Measurements from ENCODE around the gene UGT1A7.

The UGT1A7 gene

DNA sequence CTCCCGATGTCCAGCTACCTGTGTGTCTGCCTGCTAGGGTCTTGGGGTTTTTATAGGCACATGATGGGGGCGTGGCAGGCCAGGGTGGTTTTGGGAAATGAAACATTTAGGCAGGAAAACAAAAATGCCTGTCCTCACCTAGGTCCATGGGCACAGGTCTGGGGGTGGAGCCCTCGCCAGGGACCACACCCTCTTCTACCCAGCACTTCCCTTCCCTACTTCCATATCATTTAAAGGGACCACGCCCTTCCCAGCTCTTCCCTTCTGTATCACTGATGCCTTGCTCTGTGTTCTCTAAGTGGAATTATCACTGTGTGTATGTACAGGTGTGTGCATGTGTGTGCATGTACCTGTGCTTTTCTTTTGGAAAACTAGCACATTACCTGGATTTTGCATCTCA, 84.7 kb downstream of the UGT1A7 start:
- DNase-seq = no peak

DNA sequence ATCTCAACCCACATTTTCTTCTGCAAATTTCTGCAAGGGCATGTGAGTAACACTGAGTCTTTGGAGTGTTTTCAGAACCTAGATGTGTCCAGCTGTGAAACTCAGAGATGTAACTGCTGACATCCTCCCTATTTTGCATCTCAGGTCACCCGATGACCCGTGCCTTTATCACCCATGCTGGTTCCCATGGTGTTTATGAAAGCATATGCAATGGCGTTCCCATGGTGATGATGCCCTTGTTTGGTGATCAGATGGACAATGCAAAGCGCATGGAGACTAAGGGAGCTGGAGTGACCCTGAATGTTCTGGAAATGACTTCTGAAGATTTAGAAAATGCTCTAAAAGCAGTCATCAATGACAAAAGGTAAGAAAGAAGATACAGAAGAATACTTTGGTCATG, 86.4 kb downstream of the UGT1A7 start:
- DNase-seq = no peak

DNA sequence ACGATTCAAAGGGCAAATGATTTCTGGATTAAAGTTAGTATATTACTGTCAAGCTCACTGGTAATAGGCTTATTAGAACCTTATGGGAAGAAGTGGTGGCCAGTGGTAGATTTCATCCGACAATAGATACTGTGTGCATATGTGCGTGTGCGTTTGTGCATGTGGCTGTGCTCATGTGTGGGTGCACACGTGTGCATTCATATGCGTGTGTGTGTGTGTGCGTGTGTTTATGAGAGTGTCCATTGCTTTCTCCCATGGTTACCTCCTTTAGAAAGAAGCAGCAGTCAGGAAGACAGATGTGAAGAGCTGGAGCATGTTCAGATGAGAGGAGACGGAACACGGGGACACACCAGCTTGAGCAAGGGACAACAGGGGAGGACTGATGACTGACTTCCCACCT, 87.6 kb downstream of the UGT1A7 start:
- DNase-seq = no peak

DNA sequence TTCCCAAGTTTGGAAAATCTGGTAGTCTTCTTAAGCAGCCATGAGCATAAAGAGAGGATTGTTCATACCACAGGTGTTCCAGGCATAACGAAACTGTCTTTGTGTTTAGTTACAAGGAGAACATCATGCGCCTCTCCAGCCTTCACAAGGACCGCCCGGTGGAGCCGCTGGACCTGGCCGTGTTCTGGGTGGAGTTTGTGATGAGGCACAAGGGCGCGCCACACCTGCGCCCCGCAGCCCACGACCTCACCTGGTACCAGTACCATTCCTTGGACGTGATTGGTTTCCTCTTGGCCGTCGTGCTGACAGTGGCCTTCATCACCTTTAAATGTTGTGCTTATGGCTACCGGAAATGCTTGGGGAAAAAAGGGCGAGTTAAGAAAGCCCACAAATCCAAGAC, 90.5 kb downstream of the UGT1A7 start:
- DNase-seq = no peak

DNA sequence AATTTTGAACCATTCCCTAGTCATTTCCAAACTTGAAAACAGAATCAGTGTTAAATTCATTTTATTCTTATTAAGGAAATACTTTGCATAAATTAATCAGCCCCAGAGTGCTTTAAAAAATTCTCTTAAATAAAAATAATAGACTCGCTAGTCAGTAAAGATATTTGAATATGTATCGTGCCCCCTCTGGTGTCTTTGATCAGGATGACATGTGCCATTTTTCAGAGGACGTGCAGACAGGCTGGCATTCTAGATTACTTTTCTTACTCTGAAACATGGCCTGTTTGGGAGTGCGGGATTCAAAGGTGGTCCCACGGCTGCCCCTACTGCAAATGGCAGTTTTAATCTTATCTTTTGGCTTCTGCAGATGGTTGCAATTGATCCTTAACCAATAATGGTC, 90.9 kb downstream of the UGT1A7 start:
- no peak for DNase-seq

DNA sequence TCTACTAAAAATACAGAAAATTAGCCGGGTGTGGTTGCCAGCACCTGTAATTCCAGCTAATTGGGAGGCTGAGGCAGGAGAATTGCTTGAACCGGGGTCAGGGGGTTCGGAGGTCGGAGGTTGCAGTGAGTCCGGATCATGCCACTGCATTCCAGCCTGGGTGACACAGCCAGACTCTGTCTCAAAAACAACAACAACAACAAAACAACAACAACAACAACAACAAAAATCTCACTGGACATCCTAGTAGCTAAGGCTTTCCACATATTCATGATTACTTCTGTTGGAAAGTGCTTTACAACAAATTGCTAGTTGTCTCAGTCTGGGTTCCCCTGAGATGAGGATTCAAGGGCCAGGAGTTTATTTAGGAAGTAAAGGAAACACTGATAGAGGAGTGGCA, 92.2 kb downstream of the UGT1A7 start:
- DNase-seq = no peak

DNA sequence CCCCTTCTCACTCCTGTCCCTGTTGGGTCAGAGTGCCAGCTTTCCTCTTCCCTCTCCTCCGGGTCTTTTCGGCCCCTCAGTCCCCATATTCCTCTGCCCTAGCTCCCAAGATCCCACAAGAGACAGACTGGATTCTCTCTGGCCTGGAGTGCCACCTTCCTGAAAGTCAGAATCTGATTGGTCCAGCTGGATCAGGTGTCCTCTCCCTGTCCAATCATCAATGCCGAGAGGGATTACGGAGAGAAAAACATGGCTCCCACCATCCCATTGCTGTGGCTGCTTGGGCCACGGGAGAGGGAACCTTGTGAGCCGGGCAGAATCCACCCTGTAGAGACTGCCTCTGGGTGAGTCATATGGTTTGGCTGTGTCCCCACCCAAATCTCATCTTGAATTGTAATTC, 93.7 kb downstream of the UGT1A7 start:
- no peak for DNase-seq

DNA sequence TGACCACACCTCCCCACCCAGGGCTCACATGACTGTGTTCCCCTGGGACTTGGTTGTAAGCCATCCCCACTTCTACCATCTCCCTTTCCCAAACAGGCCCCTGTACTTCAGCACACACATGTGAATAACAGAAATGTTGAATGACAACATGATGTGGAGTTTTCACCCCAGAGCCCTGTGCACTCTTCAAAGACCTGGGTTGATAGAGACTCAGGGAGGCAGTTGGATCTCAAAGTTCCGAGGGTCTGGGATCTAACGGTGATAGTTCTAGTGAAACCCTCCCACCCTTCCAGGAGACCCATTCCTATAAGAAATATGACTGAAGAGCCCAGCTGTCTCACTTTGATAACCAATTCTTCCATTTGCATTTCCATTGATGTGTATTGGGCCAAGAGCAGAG, 96.3 kb downstream of the UGT1A7 start, which contains the start of gene MROH2A:
MROH2A (plus strand) TSS at position 301 of the 400 bp plus-strand sequence. CDS start 1,029 bp downstream, outside the sequence.
- DNase-seq = no peak

DNA sequence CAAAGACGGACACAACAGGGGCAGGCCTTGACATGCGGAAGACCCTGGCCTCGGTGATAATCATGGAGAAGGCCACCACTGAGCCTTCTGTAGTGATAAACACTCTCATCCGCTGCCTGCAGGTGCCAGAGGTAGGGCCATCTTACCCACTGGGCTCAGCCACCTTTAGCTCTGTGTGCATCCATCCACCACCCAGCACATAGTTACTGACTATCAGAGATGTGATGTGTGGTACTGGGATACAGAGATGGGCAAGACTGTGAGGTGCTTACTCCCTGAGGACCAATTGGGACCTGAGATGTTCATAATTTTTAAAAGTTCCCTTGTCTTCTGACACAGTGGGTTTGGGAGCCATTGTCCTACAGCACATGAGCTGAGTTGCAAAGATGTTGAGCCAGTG, 98.0 kb downstream of the UGT1A7 start:
- no peak for DNase-seq

DNA sequence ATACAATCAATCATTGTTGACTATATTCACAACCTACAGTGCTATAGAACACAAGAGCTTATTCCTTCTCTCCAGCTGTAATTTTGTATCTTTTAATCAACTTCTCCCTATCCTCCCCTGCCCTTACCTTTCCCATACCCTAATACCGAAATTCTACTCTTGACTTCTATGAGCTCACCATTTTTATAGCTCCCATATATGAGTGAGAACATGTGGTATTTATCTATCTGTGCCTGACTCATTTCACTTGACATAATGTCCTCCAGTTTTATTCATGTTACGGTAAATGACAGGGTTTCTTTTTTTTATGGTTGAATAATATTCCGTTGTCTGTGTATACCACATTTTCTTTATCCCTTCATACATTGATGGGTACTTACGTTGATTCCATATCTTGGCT, 99.1 kb downstream of the UGT1A7 start:
- DNase-seq = no peak

DNA sequence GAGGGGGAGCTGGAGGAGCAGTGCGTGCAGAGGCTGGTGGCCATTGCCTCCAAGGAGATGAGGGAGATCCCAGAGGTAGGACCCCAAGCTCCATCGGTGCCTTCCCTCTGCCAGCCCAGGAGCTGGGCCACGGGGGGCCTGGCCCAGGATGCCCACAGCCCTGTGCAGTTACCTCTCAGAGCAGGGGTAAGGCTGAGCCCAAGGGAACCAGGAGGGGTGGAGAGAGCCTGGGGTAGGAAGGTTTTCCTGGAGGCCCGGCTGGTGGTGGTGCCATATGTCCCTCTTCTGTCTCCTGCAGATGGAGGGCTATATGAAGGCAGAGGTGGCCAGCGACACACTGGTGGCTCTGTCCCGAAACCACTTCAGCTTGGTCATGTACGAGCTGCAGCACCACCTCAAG, 107.9 kb downstream of the UGT1A7 start:
- no peak for DNase-seq

DNA sequence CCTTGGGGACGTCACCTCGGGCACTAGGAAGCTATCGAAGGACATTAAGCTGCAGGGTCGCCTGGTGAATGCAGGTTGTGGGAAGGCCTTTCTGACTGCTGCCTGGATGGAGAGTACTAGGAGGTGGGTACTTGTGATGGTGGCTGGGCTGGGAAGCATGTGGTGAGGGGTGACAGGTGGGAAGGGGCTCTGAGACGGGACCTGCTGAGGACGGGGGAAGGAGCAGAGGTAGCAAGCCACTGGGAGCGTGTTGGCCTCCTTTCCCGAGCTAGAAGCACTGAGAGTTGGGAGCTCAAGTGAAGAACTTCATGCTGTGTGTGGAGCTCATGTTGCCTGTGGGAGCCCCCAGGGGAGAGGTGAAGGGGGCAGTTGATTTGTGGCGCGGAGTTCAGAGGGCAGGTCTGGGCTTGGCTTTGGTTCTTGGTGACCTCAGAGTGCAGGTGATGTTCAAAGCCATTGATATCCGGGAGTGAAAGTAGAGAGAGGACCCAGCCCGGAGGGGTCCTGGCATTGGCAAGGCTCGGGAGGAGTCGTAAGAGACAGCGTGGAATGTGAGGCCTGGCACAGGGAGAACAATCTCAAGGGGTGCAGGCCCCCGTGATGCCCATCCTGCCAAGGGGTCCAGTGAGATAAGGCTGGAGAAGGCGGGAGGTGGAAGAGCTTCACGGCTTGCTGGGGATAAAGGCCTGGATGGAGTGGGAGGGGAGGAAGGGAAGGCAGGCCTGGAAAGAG, 109.6 kb downstream of the UGT1A7 start:
- DNase-seq = no peak

DNA sequence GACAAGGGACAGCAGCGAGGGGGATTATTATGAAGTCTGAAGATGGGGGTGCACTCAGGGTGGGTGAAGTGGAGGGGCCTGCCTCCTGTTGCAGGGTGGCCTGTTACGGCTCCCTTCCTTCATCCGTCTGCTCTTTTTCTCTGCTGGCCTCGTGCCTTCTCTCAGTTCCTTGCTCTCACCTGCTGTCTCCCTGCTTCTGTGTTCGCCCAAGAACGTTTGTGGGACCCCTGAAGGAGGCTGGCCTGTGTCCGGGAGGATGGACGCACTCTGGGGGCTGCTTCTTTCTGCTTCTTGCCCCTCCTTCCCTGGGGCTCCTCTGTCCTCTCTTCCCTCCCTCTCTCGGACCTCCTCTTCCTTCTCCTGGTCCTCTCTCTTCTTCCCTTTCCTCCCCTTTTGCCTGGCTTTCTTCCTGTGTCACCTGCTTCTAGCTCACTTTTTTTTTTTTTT, 110.2 kb downstream of the UGT1A7 start:
- DNase-seq = no peak

DNA sequence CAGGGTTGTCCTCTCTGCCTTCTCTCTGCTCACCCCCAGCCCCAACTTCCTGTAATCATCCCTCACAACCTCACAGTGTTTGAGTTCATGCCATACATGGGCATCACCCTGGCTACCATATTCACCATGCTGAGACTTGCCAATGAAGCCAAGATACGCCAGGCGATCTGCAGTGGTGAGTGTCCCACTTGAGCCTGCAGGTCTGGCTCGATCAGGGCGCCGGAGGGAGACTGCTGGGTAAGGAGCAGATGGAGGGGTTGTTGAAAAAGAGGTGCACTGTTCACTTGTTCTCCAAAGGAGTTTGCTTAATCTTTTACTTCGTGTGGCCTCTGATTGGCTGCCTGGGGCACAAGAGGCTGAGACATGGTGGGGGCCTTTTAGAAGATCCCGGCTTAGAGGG, 111.0 kb downstream of the UGT1A7 start:
- DNase-seq = no peak

DNA sequence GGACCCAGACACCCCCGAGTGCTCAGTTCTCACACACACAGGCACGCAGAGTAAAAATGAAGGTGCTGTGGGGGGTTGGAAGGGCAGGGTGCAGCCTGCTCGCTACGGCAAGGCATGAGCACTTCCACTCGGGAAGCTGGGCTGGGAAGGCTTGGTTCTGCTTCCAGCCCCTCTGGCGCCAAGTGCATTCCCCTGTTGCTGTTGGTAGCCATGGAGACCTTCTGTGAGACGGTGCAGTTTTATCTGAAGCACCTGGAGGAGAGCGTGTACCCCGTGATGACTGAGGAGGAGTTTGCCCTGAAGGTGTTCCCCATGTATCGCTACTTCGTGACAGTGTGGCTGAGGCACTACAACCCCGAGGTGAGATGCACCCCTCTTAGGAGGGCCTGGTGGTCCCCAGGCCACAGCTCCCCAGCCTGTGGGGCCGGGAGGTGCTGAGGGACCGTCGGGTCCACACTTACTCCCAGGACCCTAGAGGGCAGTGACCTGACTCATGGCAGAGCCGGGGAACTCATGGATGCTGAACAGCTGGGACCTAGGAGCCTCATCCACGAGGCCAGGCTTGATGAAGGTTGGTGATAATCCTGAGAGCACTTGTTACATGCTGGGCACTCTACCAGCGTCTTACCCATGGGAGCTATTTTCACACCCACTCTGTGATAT, 111.9 kb downstream of the UGT1A7 start:
- no peak for DNase-seq

DNA sequence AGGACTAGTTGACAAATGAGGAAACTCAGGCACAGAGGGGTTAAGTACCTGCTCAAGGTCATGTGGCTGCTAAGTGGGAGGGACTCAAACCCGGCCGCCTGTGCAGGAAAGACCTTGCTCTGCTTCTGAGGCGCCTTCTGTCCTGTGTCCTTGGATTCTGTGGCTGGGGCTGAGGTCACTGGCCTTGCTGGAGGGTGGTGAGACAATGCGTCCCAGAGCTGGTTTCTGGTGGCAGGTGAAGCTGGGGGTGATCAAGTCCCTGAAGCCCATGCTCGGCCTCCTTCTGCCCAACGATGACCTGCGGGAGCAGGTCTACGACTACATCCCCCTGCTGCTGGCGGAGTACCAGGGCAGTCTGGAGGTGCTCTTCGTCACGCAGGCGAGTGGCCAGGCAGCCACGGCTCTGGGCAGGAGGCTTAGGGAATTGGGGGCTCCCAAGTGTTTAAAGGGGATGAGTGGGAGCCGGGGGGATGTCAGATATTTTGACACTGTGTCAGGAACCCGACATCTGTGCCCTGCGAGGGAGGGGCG, 112.5 kb downstream of the UGT1A7 start:
- no peak for DNase-seq

DNA sequence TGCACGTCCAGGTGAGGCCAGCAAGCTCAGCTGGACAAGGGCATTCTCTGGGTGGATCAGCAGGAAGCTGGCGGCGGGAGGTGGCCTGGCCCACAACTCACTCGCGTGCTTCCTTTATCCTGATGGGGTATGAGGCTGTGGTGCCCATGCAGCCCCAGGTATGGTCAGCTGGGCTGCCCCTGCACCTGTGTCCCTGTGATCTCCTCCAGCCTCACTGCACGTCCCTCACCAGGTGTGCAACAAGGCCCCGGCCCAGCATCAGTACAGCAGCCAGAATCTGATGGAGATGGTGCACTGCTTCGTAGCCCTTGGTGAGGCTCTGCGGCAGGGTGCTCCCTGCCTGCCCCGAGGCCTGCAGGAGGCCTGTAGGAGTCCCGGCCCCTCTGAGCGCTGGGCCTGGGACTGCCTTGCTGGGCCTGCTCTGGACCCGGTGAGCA, 114.1 kb downstream of the UGT1A7 start:
- DNase-seq = no peak

DNA sequence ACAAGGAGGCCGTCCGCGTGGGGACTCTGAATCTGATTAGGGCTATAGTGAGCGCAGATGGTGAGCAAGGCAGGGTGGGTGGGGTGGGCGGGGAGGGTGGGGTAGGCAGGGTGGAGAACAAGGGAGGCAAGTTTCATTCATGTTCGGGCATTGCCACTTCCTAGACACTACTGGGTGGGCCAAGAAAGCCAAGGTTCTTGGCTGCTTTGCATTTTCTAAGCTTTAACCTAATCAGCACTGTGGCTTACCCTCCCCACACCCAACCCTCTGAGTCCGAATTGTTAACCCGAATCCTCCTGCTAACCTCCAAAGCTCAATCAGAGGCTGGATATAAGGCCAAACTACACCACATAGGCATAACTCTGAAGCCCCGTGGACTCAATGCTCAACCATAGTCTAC, 114.6 kb downstream of the UGT1A7 start:
- DNase-seq = no peak

DNA sequence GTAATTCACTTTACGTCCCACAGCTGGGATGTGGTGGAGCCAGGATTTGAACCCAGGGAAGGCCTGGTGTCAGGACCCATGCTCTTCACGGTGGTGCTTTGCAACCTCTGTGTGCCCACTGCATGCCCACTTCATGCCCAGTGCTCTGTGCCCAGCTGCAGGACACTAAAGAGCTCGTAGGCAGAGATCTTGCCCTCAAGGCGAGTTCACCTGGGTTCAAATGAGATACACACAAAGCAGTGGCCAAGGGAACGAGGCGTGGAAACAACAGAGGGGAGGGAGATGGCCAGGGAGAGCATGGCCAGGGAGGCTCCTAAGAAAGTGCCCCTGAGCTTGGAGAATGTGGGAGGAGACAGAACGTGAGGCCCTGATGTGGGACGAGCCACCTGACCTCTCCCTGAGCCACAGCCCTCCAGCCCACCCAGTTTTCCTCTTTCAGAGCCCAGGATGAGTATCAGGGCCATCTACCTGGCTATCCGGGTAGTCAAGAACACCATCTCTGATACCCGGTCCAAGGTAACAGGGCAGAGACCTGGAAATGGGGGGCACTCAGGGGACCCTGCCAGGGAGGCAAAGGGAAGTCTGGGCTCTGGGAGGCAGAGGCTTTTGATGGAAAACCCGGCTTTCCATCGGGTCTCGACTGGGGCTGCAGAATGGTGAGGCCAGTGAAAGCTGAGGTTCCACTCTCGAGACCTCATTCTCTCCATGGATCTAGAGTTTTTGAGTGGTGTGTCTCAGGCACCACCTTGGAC, 116.8 kb downstream of the UGT1A7 start:
- DNase-seq = no peak

DNA sequence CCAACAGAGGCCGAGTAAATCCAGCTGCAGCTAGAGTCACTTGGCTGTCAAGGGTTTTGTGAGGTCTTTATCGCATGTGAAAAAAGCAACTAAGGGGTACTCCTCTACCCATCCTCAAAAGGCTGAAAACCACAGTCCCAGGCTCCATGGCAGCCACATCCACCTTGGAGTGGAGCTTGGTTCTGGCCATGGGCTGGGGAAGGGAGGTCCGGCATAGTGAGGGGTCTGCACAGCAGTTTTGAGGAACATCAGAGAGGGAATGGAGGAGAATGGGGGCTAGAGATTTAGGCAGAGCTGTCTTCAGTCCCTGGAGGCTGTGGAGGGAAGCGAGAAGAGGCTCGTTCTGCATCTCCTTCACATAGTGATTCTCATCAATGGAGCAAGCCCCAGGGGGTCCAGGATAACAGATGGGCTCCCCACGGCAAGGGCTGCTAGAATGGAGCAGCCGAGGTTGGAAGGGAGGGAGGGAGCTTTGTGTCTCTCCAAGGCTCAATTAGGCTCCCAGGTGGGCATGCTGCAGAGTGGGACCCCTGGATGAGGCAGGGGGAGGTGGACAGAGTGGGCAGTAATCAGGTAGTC, 117.5 kb downstream of the UGT1A7 start:
- DNase-seq = no peak

DNA sequence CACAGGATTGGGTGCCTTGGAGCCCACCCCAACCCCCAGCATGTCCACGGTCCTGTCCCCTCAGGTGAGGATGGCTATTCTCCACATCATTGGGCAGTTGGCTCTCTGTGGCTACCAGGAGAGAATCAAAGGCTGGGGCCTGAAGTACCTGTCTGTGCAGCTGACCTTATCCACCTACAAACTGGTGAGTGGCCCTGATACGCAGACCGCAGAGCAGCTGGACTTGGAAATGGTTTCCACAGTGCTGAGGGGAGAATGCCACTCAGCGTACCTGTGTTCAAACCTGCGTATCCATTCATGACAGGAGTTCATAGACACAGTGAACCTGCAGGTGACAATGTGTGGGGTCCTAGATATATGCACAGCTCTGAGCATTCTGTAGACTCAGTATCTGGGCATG, 118.0 kb downstream of the UGT1A7 start:
- DNase-seq = no peak

DNA sequence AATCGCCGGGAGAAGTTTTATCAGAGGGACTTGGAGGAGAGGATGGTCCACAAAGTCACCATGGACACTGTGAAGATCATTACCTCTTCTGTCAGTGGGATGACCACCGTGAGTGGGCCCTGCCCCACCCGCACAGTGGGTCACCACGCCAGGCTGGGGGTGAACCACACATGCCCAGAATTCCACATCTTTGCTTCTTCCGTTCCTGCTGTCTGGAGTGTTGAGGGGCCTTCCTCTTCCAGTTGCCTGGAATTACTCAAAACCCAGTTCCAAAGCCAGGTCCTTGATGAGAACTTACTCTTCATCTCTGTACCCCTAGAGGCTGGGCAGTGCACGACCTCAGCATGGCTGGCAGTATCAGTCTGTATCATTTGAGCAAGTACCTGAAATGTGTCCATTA, 118.5 kb downstream of the UGT1A7 start:
- no peak for DNase-seq

All from activated CD4-positive, alpha-beta T cell treated with anti-CD3 and anti-CD28 coated beads for 4 hours (primary cell).